Gastrocnemius medialis (tissue), 4 donors: ENCODE data around the gene KLF4. TPM values are rescaled to one million over a fixed set of nuclear protein-coding genes. Genes with fewer than 3 reads are reported as not detected.

Experiments used
- ATAC-seq, 2 donors: fragments of 150-250 bp; one replicate each; pipeline ENCODE4 v1.9.1; 2016
- DNase-seq, 2 donors: peaks; one replicate each; pipeline ENCODE4 v3.0.0-alpha.2; 2019
- H3K27ac ChIP-seq, 4 donors: fragments of 200-600 bp; sonication (generic); 1 replicate in 1 of 4; 2 replicates in 3 of 4; pipeline ENCODE4 v1.5.1; 2016 to 2018; ENCODE audit warnings: mild to moderate bottlenecking in 2 of 4, moderate library complexity in 1 of 4
- H3K27me3 ChIP-seq, 3 donors: fragments of 200-600 bp; sonication (generic) in 2 of 3; 1 replicate in 1 of 3; 2 replicates in 2 of 3; pipeline versions ENCODE4 v1.5.1 to v1.6.0; 2016 to 2019; ENCODE audit warnings: mild to moderate bottlenecking in 1 of 3, moderate library complexity in 1 of 3
- H3K36me3 ChIP-seq, 2 donors: fragments of 200-600 bp; sonication (generic) in 1 of 2; one replicate each; pipeline ENCODE4 v1.5.1; 2017 to 2018
- H3K4me1 ChIP-seq, 2 donors: fragments of 200-600 bp; sonication (generic) in 1 of 2; one replicate each; pipeline ENCODE4 v1.5.1; 2016 to 2017; ENCODE audit warnings: mild to moderate bottlenecking in 2 of 2
- H3K4me3 ChIP-seq, 4 donors: fragments of 200-600 bp; sonication (generic) in 3 of 4; 1 replicate in 1 of 4; 2 replicates in 3 of 4; pipeline ENCODE4 v1.5.1; 2016 to 2019; ENCODE audit warnings: mild to moderate bottlenecking in 2 of 4
- H3K9me3 ChIP-seq, 3 donors: fragments of 200-600 bp; sonication (generic) in 2 of 3; 1 replicate in 1 of 3; 2 replicates in 2 of 3; pipeline ENCODE4 v1.5.1; 2016 to 2019
- POLR2A ChIP-seq, 2 donors: fragments of 450-650 bp; IDR thresholded peaks; one replicate each; pipeline ENCODE4 v1.6.1; 2017; ENCODE audit warnings: antibody characterized with exemption in 2 of 2, mild to moderate bottlenecking in 2 of 2, moderate library complexity in 2 of 2
- in situ Hi-C, 4 donors: fragments of 200-750 bp; cut with MboI; loops; one replicate each; pipeline versions ENCODE4 v1.15.0 to v1.8.0; 2017; ENCODE audit warnings: low sequenced_read_pairs in 4 of 4
- intact Hi-C: fragments of 100-400 bp; cut with DNase I; formaldehyde crosslinking; loops from one replicate; pipeline ENCODE4 v1.15.1; 2023; ENCODE audit warnings: low total_unique reads
- total RNA-seq, 4 donors: library from RNA; depleted of rRNA; stranded (reverse); fragments of >200 nt; gene quantifications; one replicate each; pipeline versions ENCODE4 v1.1.0 to v1.2.3, GENCODE V29; 2016
- TF ChIP-seq, protein P1 (sequence below), 5 experiments: fragments of 450-650 bp in 3 of 5; fragments of 200-600 bp in 2 of 5; sonication (generic) in 2 of 5; IDR thresholded peaks in 4 of 5; conservative IDR thresholded peaks in 1 of 5; 1 replicate in 4 of 5; 2 replicates in 1 of 5; pipeline ENCODE4 v1.5.1; 2016 to 2019; ENCODE audit warnings: antibody characterized with exemption in 5 of 5, mild to moderate bottlenecking in 3 of 5, moderate library complexity in 3 of 5

The KLF4 gene
- 10 to 100 TPM; 15.7 to 62.6 (median 32.4) TPM for total RNA-seq

DNA sequence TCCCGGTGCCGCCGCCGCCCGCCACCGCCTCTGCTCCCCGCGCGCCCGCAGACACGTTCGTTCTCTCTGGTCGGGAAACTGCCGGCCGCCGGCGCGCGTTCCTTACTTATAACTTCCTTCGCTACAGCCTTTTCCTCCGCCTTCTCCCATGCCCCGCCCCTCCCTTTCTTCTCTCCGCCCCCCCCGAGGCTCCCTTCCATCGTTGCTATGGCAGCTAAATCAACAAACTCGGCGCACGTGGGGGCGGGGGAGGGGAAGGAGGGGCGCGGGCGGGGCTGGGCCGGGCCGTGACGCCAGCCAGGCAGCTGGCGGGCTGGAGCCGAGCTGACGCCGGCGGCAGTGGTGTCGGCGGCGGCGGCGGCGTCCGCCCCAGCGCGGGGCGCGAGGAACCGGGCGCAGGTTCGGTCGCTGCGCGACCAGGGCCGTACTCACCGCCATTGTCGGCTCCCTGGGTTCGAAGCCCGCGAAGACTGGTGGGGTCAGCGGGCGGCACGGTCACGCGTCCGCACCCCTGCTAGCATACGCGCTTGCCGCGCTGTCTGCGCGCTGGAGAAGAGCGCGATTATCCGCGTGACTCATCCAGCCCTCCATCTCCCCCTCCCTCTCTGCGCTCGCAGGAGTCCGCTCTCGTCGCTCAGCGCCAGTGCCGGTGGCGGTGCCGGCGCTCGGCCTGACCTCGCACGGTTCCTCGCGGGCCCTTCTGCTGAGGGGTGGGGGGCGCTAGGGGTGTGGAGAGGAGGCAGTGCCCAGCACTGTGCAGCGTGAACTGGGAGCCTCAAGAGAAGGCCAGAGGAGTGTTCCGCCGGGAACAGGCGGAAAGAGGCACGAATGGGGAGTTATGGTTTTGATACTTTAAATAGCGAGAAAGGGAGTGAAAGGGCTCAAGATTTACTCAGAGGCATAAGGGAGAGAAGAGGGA, at the start of gene KLF4:
Gene KLF4 (minus strand): TSS at position 83 of the 919 bp plus-strand sequence. CDS start 597 bp downstream, outside the sequence.
- intact Hi-C loops (loop anchor here (1.0 to 5.0 kb wide), 7 partner anchors 147 to 1077 kb away; no protein-coding TSS in a partner anchor), in situ Hi-C loops (loop anchor here (5.0 to 25.0 kb wide), 4 partner anchors 145 to 247 kb away; no protein-coding TSS in a partner anchor)
- H3K9me3 ChIP-seq = no peaks in the 10 kb centered on the region
- H3K27me3 ChIP-seq = no peaks in the 10 kb centered on the region
- H3K4me3 ChIP-seq = peak within 1 kb of the TSS; percentile 75 to 91 (median 82)
- ATAC-seq (peak; percentile 82 to 84), DNase-seq (peak; percentile 89 to 91)
- peak within 1 kb of the TSS; percentile 82 to 90 (median 90) for H3K27ac ChIP-seq
- H3K36me3 ChIP-seq = peaks cover 0 to 24% of the 10 kb centered on the region in 2 donors
- TF ChIP-seq, protein P1, sequence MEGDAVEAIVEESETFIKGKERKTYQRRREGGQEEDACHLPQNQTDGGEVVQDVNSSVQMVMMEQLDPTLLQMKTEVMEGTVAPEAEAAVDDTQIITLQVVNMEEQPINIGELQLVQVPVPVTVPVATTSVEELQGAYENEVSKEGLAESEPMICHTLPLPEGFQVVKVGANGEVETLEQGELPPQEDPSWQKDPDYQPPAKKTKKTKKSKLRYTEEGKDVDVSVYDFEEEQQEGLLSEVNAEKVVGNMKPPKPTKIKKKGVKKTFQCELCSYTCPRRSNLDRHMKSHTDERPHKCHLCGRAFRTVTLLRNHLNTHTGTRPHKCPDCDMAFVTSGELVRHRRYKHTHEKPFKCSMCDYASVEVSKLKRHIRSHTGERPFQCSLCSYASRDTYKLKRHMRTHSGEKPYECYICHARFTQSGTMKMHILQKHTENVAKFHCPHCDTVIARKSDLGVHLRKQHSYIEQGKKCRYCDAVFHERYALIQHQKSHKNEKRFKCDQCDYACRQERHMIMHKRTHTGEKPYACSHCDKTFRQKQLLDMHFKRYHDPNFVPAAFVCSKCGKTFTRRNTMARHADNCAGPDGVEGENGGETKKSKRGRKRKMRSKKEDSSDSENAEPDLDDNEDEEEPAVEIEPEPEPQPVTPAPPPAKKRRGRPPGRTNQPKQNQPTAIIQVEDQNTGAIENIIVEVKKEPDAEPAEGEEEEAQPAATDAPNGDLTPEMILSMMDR (IDR thresholded peaks at IDR 0.05 in 4 of 5, conservative IDR thresholded peaks at IDR 0.05 in 1 of 5) = no peak
- TF ChIP-seq POLR2A (IDR thresholded peaks at IDR 0.05) = peak; percentile 94 to 95
- peaks cover 8 to 9% of the 10 kb centered on the region in 2 donors for H3K4me1 ChIP-seq

DNA sequence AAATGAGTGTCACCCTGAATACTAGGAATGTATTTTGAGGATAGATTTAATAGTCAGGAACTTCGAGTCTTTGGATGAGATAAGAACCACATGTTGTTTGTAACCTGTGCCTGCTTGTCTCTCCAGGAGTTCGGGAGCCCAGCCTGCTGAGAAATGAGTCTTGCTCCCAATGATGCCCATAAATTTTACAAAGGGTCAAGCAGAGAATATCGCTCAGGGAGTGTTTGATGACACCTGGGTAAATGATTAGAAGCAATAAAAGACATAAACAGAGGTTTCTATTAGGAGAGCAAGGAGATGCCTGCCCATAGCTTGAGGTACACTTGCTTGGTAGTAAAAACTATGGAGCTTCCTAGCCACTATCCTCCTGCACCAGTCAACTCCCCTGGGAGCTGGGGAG, 46.9 kb upstream of the KLF4 start:
- Histone ChIP-seq H3K27me3 (no peaks in the 10 kb centered on the region), H3K36me3 (no peaks in the 10 kb centered on the region), H3K27ac (no peak overlapping the region), H3K4me1 (no peaks in the 10 kb centered on the region), H3K9me3 (no peaks in the 10 kb centered on the region), H3K4me3 (no peak overlapping the region)
- in situ Hi-C loops = no loop called here
- ATAC-seq (no peak), DNase-seq (no peak)
- intact Hi-C loops = no loop called here
- no peak for TF ChIP-seq POLR2A (IDR thresholded peaks at IDR 0.05)
- TF ChIP-seq, protein P1 (IDR thresholded peaks at IDR 0.05 in 4 of 5, conservative IDR thresholded peaks at IDR 0.05 in 1 of 5) = no peak

DNA sequence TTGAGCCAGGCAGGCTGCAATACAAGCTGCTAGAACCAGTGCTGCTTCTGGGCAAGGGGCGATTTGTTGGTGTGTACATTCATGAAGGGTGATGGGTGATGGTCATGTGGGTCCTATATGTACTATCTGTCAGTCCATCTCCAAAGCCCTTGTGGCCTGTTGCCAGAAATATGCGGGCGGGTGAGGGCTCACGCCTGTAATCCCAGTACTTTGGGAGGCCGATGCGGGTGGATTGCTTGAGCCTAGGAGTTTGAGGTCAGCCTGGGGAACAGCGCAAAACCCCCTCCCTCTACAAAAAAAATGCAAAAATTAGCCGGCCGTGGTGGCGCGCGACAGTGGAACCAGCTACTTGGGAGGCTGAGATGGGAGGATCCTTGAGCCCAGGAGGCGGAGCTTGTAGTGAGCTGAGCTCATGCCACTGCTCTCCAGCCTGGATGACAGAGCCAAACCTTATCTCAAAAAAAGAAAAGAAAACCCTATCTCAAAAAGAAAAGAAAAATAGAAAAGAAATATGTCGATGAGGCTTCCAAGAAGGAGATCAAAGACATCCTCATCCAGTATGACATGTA, 45.0 kb upstream of the KLF4 start:
- no peak for ATAC-seq

DNA sequence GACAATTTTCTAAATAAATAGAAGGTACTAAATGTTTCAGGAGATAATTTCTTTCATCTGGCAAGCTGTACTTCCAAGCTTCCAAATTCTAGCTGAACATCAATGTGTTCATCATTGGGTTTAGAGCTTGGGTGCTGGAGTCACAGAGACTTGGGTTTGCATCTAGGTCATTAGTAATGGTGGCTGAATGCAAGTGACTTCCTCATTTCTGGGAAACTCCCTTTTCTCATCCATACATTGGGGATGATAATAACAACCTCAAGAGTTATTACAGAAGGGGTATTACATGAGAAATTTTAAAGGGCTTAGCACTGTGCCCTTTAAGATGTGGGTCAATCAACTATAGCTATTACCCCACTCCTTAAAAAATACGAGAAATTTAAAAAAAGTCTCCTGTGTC, 41.1 kb upstream of the KLF4 start:
- no peak for ATAC-seq
- Histone ChIP-seq H3K27me3 (no peaks in the 10 kb centered on the region), H3K9me3 (no peaks in the 10 kb centered on the region), H3K27ac (no peak overlapping the region), H3K4me3 (no peak overlapping the region), H3K4me1 (no peaks in the 10 kb centered on the region), H3K36me3 (no peaks in the 10 kb centered on the region)
- TF ChIP-seq, protein P1 (IDR thresholded peaks at IDR 0.05 in 4 of 5, conservative IDR thresholded peaks at IDR 0.05 in 1 of 5) = no peak
- TF ChIP-seq POLR2A (IDR thresholded peaks at IDR 0.05) = no peak
- DNase-seq = no peak
- intact Hi-C loops = no loop called here
- in situ Hi-C loops = no loop called here

More for the DNA sequence above, 45.0 kb upstream of the KLF4 start:
- intact Hi-C loops (no loop called here), in situ Hi-C loops (no loop called here)
- no peak overlapping the region for H3K27ac ChIP-seq
- no peaks in the 10 kb centered on the region for H3K36me3 ChIP-seq
- TF ChIP-seq, protein P1 (IDR thresholded peaks at IDR 0.05 in 4 of 5, conservative IDR thresholded peaks at IDR 0.05 in 1 of 5) = no peak
- no peak for TF ChIP-seq POLR2A (IDR thresholded peaks at IDR 0.05)
- no peaks in the 10 kb centered on the region for H3K9me3 ChIP-seq
- H3K4me1 ChIP-seq = no peaks in the 10 kb centered on the region
- no peaks in the 10 kb centered on the region for H3K27me3 ChIP-seq
- H3K4me3 ChIP-seq = no peak overlapping the region
- no peak for DNase-seq
